Osteoblast (primary cell): ENCODE data around the gene TMEM186. TPM values are rescaled to one million over a fixed set of nuclear protein-coding genes. Genes with fewer than 3 reads are reported as not detected.

Experiments used
- DNase-seq: peaks from one replicate; pipeline ENCODE4 v3.0.0; 2011; ENCODE audit warnings: low spot score, mixed read lengths; ENCODE audit not compliant: insufficient read length; ENCODE audit errors: missing footprints
- H2AFZ ChIP-seq: 2 replicates; pipeline ENCODE4 v1.6.0; 2011; ENCODE audit warnings: mild to moderate bottlenecking, low read length
- H3K27ac ChIP-seq: 2 replicates; pipeline ENCODE4 v1.5.1; 2011; ENCODE audit warnings: mild to moderate bottlenecking, low read depth, low read length, moderate library complexity
- H3K27me3 ChIP-seq: 2 replicates; pipeline ENCODE4 v1.6.0; 2012; ENCODE audit warnings: mild to moderate bottlenecking, control low read depth, inconsistent platforms, low read length, moderate library complexity; ENCODE audit not compliant: insufficient read depth
- H3K36me3 ChIP-seq: 2 replicates; pipeline ENCODE4 v1.5.1; 2011; ENCODE audit warnings: mild to moderate bottlenecking, low read length, control low read depth, moderate library complexity; ENCODE audit not compliant: insufficient read depth
- H3K4me1 ChIP-seq: 2 replicates; pipeline ENCODE4 v1.5.1; 2011; ENCODE audit warnings: mild to moderate bottlenecking, low read length, control low read depth, moderate library complexity; ENCODE audit not compliant: insufficient read depth
- H3K4me2 ChIP-seq: 2 replicates; pipeline ENCODE4 v1.6.0; 2011; ENCODE audit warnings: mild to moderate bottlenecking, low read length; ENCODE audit not compliant: insufficient read depth
- H3K4me3 ChIP-seq: fragments of 200-600 bp; sonication (generic); 3 replicates; pipeline ENCODE4 v1.5.1; 2012; ENCODE audit warnings: mild to moderate bottlenecking, low read length, inconsistent platforms; ENCODE audit not compliant: insufficient read depth
- H3K79me2 ChIP-seq: 2 replicates; pipeline ENCODE4 v1.6.0; 2012; ENCODE audit warnings: mild to moderate bottlenecking, low read length, control low read depth, inconsistent platforms; ENCODE audit not compliant: insufficient read depth
- H3K9me3 ChIP-seq: 2 replicates; pipeline ENCODE4 v1.5.1; 2011; ENCODE audit warnings: low read depth, low read length, control low read depth
- H4K20me1 ChIP-seq: 2 replicates; pipeline ENCODE4 v1.6.0; 2012; ENCODE audit warnings: mild to moderate bottlenecking, low read length, control low read depth; ENCODE audit not compliant: insufficient read depth
- total RNA-seq: library from RNA; depleted of rRNA; stranded (reverse); fragments of >200 nt; gene quantifications from 2 replicates; pipeline ENCODE4 v1.2.3, GENCODE V29; 2012
- TF ChIP-seq, protein P1 (sequence below): IDR thresholded peaks from 2 replicates; pipeline ENCODE4 v1.5.1; 2011; ENCODE audit warnings: mild to moderate bottlenecking, low read depth, low read length, moderate library complexity; ENCODE audit errors: extremely low read depth

Gene TMEM186, protein sequence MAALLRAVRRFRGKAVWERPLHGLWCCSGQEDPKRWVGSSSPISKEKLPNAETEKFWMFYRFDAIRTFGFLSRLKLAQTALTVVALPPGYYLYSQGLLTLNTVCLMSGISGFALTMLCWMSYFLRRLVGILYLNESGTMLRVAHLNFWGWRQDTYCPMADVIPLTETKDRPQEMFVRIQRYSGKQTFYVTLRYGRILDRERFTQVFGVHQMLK
- 3.5 and 4.0 TPM in 2 replicates for total RNA-seq

DNA sequence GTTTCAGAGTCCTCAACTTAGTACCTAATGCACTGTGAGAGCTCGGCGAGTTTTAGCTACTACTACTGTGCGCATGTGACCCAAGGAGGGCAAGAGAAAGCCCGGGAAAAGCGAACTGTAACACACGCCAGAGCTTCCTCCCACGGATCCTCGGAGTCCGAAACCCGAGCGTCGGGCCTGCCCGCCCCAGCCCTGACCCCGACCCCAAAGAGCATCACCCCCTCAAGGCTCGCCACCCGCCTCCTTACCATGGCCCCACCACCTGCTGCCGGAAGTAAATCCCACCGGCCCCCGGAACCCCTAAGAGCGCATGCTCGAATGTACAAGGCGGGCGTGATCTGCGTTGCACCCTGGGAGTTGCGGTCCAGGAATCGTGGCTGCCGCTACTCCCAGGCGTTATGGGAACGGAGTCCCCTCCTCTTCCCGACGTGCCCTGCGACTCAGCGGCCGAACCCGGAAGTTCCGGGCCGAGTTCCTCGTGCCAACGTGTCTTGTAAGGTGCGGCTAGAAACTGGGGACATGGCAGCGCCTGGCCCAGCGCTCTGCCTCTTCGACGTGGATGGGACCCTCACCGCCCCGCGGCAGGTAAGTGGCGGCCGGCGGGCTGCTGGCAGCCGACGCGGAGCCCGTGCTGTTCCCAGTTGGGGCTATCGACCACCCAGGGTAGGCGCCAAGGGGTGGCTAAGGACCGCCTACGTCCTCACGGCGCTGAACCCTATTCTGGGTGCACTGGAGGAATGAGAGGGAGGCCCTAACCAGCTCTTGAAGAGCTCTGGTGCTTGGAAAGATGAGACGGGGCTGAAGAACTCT, at the start of gene TMEM186, which contains the start of gene PMM2:
Gene TMEM186 (minus strand): TSS at position 276 of the 810 bp plus-strand sequence. CDS start 25 bp downstream, at position 251.
Gene PMM2 (plus strand): TSS at position 476 of the 810 bp plus-strand sequence. CDS start 44 bp downstream, at position 520.
- H3K4me1 ChIP-seq: peaks cover 26% of the 10 kb centered on the region
- H2AFZ ChIP-seq: peak within 1 kb of the TSS; percentile 89
- H3K27ac ChIP-seq: peak within 1 kb of the TSS; percentile 96
- peaks cover 27% of the 10 kb centered on the region for H4K20me1 ChIP-seq
- H3K4me3 ChIP-seq: peak within 1 kb of the TSS; percentile 97
- TF ChIP-seq, protein P1, sequence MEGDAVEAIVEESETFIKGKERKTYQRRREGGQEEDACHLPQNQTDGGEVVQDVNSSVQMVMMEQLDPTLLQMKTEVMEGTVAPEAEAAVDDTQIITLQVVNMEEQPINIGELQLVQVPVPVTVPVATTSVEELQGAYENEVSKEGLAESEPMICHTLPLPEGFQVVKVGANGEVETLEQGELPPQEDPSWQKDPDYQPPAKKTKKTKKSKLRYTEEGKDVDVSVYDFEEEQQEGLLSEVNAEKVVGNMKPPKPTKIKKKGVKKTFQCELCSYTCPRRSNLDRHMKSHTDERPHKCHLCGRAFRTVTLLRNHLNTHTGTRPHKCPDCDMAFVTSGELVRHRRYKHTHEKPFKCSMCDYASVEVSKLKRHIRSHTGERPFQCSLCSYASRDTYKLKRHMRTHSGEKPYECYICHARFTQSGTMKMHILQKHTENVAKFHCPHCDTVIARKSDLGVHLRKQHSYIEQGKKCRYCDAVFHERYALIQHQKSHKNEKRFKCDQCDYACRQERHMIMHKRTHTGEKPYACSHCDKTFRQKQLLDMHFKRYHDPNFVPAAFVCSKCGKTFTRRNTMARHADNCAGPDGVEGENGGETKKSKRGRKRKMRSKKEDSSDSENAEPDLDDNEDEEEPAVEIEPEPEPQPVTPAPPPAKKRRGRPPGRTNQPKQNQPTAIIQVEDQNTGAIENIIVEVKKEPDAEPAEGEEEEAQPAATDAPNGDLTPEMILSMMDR: no peak
- no peaks in the 10 kb centered on the region for H3K27me3 ChIP-seq
- H3K4me2 ChIP-seq: peak within 1 kb of the TSS; percentile 89
- peaks cover 24% of the 10 kb centered on the region for H3K36me3 ChIP-seq
- H3K79me2 ChIP-seq: peaks cover 71% of the 10 kb centered on the region
- DNase-seq: peak; percentile 97
- no peaks in the 10 kb centered on the region for H3K9me3 ChIP-seq

DNA sequence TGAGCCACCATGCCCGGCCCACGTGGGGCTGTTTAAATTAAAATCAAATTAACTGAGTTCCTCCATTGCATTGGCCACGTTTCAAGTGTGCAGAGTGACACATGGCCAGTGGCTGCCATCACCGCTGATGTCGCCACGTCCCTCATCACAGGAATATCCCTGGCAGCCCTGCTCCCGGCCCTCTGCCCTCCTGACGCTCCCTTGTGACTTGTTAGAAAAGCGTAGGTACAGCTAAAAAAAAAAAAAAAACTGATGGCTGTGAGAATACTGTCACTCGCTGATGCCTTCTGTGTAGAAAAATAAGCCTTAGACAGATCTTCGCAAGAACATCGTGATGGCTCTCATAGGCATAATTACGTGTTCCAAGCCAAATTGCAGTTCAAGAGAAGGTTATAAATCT, 49.7 kb upstream of the TMEM186 start:
- Histone ChIP-seq H3K4me1 (peaks cover 32% of the 10 kb centered on the region), H3K4me3 (no peak overlapping the region), H3K79me2 (peaks cover 34% of the 10 kb centered on the region), H3K27ac (no peak overlapping the region), H2AFZ (no peak overlapping the region), H3K36me3 (peaks cover 53% of the 10 kb centered on the region), H3K9me3 (no peaks in the 10 kb centered on the region), H3K27me3 (no peaks in the 10 kb centered on the region), H4K20me1 (peaks cover 37% of the 10 kb centered on the region), H3K4me2 (no peak overlapping the region)
- TF ChIP-seq, protein P1: no peak
- DNase-seq: no peak

DNA sequence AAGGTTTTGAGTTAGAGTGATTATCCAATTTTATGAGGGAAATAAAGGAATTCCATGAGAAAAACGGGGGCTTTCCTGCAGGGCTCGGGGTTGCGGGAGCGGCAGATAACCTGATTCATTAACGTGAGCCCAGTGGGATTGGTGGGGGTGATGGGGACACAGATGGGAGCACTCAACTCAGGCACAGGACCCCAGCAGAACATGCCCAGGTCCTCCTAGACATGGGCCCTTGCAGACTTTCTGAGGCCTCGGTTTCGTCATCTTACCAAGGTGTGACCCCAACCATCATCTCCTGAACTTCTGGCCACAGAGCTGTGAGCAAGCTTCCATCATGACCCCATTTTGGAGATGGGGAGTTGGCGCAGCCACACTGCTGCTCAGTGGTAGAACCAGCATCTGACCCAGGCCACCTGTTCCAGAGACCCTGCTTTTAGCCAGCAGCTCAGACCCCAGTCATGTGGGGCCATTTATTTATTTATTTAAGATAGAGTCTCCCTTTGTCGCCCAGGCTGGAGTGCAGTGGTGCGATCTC, 49.0 kb upstream of the TMEM186 start:
- H4K20me1 ChIP-seq: peaks cover 37% of the 10 kb centered on the region
- TF ChIP-seq, protein P1: no peak
- no peak for DNase-seq
- H3K27me3 ChIP-seq: no peaks in the 10 kb centered on the region
- no peak overlapping the region for H3K27ac ChIP-seq
- no peaks in the 10 kb centered on the region for H3K9me3 ChIP-seq
- no peak overlapping the region for H2AFZ ChIP-seq
- H3K4me3 ChIP-seq: no peak overlapping the region
- H3K79me2 ChIP-seq: peaks cover 34% of the 10 kb centered on the region
- no peak overlapping the region for H3K4me2 ChIP-seq
- peaks cover 47% of the 10 kb centered on the region for H3K36me3 ChIP-seq
- peaks cover 34% of the 10 kb centered on the region for H3K4me1 ChIP-seq
